CD4-positive, alpha-beta T cell treated with Interleukin-10 for 1 hour (primary cell): Measurements from ENCODE around the gene PRPF19.
"Not testable (repeated sequence)": the region's sequence is repeated elsewhere in the genome, so short reads cannot be mapped to it uniquely, and the experiment has no call there.

Experiments
- DNase-seq: peaks from one replicate; pipeline ENCODE4 v3.0.0-alpha.2; 2020

PRPF19 gene

DNA sequence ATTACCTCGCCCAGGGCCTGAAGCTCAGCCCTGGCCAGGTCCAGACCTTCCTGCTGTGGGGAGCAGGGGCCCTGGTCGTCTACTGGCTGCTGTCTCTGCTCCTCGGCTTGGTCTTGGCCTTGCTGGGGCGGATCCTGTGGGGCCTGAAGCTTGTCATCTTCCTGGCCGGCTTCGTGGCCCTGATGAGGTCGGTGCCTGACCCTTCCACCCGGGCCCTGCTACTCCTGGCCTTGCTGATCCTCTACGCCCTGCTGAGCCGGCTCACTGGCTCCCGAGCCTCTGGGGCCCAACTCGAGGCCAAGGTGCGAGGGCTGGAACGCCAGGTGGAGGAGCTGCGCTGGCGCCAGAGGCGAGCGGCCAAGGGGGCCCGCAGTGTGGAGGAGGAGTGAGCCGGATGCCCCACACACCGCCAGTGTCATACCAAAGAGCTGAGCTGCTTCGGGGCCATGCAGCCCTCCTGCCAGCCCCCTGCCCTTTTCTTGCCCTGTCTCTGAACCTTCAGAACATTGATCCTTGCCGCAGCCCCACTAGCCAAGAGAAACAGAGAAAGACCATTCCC is 15.5 kb upstream of the PRPF19 start:
- no peak for DNase-seq

DNA sequence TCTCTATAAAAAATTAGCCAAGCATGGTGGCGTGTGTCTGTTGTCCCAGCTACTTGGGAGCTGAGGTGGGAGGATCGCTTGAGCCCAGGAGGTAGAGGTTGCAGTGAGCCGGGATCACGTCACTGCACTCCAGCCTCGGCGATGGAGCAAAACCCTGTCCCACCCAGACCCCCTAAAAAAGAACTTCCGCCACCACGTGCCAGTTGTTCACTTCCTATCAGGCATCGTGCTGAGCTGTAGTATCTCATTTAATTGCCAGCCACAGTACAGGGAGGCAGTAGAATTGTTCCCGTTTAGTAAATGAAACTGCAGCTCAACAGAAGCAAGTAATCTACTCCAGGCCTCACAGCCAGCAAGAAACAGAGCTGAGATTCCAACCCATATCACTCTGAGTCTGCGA is 14.9 kb upstream of the PRPF19 start:
- DNase-seq = no peak

DNA sequence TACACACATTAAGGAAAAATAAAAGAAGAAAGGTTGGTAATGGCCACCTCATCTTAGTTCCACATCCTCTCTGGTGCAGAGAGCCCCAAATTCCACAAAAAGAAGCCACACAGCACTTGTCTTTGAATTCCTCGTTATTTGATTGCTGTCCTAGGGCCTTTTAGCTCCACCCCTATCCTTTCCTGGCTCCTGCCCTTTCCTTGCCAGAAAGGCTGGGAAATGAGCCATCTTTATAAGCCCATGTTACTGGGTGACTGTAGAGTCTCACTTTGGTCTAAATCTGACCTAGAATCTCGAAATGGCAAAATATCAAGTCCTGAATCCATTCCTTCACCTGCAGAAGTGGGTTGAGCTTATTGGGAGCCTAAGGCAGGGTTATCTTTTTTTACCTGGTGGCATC is 13.6 kb upstream of the PRPF19 start:
- DNase-seq = no peak

DNA sequence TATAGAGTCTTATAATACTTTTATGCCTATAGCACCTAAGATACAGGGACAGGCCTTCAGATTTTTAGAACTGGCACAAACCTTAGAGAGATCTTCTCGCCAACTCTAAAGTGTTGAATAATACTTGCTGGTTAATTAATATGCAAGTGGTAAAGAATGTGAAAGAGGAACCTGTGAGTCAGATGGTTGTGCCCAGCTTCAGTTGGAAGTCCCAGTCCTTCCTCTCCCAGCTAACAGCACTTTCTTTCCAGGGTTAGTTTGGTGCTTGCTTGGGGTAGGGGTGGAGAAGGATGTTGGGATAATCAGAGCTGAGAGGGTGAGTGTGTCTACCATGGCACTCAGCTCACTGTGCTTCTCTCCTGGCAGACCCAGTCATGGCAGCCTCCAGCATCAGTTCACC is 12.9 kb upstream of the PRPF19 start:
- DNase-seq = no peak

DNA sequence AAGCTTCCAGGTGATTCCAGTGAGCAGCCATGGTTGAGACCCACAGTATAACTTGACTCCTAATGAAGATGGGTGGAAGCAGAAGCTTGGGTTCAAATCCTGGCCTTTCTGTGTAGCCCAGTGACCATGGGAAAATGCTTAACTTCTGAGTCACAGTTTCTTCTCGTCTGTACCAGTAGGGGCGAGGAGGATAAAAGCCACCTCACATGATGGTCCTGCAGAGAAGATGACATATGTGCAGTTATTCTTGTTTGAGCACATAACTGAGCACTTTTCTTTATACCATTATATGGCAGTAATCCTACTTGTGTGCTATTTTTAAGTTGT is 12.5 kb upstream of the PRPF19 start:
- no peak for DNase-seq

DNA sequence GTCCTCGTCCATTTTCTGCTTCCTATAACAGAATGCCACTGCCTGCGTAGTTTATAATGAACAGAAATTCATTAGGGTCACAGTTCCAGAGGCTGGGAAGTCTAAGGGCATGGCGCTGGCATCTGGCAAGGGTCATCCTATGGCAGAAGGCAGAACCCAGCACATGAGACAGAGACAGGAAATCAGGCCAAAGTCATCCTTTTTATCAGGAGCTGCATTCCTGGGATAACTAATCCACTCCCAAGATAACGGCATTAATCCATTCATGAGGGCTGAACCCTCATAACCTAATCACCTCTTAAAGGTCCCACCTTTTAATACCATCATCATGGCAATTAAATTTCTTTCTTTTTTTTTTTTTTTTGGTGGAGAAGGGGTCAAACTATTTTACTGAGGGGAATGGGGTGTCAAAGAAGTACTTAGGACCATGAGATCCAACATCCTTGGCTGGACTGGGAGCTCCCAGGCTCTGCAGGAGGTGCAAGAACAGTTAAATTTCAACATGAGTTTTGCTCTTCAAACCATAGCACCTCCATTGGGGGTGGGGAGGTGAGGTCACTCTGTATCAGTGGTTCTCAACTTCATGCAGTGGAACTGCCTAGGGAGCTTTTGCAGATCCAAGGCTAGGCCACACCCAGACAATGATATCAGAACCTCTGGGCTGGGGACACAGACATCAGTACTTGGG is 12.0 kb upstream of the PRPF19 start:
- no peak for DNase-seq

DNA sequence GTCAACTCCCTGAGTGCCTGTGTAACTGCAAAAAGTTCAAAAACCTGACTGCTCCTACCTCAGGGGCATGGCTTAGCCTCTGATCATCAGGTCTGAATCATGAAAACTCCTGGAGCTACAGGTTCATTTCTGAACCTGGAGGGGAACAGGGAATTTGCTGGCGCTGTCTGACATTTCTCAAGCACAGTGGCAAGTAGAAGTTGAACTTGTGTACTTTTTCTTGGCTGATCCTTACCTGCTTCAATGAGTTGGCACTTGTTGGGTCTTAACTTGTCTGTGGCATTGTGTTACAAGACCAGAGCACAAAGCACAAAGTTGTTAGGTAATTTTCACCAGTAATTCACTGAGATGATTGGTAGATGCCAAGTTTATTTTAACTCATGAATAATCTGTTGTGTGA is 10.9 kb upstream of the PRPF19 start:
- DNase-seq = no peak

DNA sequence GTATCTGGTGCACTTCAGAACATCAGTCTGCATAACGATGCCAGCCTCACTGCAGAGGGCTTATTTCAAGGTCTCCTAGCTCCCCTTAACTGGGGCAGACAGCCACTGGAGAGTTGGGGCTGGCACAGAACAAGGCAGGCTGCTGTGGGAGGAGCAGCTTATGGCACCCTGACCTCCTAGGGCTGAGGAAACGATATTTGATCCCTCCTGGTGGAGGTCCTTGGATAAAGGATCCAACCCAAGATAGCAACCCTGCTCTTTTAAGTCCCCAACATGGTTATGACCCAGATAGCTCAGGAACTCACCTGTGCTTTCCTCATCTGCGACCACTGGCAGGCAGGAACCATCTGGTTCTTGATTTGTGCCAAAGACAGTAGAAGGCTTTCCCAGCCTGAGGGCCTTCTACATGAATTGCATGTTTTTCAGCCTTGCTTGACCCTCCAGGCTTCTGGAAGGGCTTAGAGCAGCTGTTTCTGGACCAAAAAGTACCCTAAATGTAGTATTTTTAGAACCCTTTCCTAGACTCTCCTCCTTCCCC is 10.4 kb upstream of the PRPF19 start:
- DNase-seq = no peak

DNA sequence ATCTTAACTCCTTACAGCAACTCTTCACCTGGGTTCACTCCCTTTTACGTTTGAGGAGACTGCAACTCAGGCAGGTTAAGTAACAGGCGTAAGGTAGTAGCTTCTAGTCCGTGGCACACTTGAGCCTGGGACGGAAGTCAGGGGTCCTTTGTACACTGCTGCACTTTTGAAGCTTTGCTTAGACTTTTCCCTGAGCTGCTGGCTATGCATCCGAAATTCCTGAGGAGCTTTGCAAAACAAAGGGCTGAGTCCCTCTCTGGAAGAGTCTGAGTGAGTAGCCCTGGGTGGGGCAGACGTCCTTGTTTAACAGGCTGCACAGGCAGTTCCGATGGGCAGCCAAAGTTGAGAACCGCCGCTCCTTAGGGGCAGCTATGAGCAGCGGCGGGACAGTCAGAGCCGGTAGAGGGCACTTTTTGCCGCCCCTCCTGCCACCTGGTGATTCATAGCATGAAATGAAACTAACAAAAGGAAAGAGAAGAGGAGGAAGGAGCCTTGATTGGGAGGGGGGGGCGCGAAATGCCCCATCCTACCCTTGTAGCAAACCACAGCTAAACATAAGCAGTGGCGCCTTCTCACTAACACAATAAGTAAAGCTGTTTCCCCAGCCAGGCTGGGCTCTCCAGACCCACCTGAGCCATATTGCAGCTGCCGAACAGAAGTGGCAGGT is 9.0 kb upstream of the PRPF19 start:
- peak; percentile 78 for DNase-seq

DNA sequence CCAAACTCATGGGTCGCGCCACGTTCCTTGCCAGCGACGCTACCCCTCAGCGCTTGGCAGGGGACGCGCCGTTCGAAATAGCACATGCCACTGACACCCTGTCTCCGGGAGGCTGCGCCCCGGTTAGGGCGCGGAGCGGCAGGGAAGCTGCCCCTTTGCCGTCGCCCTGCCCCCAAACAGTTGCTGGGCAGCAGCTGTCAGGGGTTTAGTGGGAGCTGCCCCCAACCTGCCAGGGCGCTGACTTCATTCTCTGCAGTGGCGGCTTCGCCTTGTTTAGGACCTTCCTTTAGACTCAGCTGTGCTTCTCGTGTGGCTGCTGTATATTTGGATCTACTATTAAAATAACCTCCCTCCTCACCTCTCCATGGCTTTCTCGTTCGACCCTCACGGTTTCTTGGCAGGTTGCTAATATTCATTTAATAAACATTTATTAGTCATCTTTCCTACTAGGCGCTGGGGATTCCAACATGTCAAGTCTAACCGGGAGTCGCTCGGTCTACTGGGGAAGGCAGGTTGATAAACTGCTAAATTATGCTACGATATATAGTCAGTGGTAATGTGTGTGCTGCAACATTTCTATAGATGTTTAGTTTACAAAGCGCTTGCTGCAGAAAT is 8.4 kb upstream of the PRPF19 start:
- DNase-seq = peak; percentile 37

DNA sequence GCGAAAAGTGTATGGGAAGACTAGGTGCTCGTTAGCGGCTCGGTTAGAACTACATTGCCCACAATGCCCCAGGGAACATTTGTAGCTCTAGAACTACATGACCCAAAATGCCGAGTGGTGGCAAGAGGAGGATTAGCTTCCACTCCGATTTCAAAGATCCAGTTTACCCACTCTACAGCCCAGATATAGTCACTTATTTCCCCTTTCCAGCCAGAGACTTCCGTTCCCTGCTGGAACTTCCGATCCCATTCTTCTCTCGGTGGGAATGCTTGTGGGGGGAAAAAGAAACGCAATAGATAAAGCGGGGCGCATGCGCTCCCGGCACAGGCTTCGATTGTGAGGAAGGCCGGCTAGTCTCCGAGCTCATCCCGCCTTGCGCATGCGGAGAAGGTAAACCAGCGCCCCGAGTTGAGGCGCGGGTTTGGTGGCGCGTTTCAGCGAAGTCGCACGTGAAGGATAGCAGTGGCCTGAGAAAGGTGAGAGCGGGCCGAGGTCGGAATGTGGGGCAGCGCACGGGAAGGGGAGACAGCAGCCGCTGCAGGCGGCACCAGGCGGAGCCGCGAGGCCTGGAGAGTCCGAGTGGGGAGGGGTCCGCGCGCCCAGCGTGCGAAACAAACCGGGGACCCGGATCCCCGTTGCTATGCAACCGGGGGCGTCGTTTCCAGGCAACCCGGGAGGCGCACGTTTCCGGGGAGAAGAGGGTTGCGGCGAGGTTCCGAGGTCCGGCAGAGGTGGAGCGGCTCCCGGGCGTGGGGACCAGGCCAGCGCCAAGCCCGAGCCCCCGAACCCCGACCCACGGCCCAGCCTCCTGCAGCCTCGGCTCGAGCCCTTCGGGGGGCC is 7.6 kb upstream of the PRPF19 start, which contains the start of gene TMEM109:
Gene TMEM109, plus strand, starts transcription at position 366 of the 840 bp plus-strand sequence. CDS start 5,536 bp downstream, outside the sequence.
- peak; percentile 91 for DNase-seq

DNA sequence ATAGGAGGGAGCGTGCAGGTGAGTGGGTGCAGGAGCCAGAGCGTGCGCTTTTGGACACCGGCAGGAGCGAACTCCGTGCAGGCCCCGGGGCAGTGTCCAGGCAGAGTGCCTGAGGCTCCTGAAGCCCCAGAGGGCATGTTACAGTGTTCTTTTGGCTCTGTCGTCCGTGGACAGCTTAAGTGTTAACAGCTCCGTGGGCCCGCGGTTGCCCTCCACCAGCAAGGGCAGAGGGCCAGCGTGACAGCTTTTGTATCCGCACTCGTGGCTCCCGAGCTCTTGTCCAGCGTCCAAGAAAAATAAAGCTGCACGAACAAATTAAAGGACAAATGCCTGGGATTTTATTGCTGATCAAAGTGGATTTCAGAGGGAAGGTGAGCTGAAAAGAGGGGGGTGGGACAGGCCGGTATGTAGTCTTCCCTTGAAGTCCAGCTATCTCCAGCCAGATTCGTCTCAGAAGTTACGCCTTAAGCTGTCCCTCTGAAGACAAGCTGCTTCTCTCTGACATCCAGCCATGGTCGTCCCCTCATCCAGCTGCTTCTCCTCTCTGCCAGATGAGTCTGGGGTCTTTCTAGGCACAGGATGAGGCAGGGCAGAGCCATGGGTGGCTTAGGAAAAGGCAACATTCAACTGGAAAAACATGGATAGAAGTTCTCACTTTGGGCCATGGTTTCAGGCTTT is 6.6 kb upstream of the PRPF19 start:
- DNase-seq = no peak

DNA sequence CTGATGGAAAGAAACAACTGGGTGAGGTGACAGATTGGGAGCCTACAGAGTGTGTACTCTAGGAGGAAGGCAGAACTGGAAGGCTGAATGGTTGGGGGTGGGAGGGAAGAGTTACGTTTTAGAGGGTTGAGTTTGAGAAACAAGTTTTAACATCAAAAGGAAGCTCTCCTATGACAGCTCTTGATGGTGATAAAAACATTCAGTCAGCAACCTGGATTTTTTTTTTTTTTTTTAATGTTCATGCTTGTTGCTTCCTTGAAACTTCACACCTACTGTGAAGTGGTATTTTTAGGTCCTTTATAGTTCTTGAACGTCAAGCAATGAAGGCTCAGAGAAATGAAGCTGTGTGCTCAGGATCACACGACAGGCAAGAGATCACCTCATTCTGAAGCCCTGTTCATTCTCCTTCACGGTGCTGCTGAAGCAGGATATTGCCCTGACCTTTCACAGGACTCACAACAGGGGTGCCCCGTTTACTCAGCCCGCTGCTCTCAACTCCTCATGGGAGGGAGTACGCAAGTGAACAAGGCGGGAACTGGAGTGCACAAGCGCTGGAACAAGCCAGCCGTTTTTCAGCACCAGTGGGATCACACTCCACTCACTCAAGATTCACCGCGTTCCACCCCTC is 6.0 kb upstream of the PRPF19 start:
- DNase-seq = peak; percentile 55

DNA sequence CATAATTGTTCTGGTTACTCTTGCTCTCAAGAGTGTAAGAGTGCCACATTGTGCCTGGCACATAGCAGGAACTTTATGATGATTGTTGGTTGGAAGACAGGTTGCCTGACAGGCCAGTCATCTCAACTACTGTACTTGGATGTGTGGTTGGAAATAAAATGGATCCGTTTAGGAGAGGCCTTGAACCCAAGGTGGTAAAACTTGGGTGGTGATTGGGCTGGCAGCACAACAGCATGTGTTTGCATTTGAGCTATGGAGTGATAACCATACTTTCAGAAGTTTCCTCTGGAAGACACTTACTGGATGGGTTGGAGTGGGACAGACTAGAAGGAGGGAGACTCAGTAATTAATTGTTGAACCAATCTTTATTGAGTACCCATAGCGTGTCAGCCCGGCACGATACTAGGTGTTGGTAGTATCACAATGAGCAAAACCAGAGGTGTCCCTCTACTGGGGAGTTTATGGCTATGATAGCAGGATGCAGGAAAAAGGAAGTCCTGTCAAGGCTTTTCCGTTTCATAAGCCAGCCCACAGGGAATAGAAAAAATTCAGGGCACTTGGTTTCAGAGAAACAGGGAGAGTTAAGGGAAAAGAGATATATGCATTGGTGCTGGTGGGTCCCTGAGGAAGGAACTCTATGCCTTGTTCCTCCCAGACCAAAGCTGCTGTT is 4.5 kb upstream of the PRPF19 start:
- DNase-seq = no peak

DNA sequence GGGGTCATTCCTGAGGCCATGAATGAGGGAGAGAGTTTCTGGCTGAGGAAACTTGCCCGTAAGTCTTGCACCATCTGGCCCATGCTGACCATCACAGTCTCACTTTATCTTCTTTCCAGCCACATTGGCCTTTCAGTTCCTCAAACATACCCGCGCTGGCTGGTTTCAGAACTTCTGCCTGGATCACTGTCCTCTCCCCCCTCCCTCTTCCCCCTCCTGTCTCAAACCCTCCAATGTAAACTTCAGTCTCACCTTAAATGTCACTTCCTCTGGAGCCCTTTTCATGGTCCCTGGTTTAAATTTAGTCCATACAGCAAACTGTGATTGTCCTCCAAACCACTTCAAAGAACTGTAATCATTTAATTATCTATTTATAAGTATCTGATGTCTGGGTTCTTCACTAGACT is 3.9 kb upstream of the PRPF19 start:
- no peak for DNase-seq

DNA sequence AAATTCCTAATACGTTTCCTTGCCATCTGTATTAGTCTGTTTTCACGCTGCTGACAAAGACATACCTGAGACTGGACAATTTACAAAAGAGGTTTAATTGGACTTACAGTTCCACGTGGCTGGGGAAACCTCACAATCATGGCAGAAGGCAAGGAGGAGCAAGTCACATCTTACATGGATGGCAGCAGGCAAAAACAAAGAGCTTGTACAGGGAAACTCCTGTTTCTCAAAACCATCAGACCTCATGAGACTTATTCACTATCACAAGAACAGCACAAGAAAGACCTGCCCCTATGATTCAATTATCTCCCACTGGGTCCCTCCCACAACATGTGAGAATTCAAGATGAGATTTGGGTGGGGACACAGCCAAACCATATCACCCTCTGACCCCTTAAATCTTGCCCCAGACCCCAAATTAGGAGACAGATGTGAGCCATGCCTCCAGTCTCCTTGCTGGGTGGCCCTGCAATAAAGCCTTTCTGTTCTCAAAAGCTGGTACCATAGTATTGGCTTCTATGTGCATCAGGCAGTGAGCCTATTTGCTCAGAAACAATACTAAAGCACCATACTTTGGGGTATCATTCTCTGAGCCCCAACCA is 3.4 kb upstream of the PRPF19 start:
- DNase-seq = not testable (repeated sequence)

DNA sequence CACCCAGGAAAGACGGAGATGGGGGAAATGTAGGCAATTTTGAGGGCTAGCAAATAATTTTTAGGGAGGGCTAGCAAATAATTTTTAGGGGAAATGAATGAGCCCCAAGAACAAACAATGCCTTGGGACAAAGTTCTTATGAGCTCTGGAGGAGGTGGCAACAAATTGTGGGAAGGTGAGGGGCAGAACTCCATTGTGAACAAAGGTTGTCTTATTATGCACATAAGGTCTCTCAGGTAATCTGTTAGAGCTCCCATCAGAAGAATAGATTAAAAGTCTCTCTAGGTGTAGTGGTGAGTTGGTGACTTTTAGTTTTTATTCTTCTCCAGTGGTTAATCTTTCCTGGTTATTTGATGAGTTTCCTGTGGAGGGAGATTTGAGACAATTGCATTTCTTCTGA is 2.4 kb upstream of the PRPF19 start:
- no peak for DNase-seq

DNA sequence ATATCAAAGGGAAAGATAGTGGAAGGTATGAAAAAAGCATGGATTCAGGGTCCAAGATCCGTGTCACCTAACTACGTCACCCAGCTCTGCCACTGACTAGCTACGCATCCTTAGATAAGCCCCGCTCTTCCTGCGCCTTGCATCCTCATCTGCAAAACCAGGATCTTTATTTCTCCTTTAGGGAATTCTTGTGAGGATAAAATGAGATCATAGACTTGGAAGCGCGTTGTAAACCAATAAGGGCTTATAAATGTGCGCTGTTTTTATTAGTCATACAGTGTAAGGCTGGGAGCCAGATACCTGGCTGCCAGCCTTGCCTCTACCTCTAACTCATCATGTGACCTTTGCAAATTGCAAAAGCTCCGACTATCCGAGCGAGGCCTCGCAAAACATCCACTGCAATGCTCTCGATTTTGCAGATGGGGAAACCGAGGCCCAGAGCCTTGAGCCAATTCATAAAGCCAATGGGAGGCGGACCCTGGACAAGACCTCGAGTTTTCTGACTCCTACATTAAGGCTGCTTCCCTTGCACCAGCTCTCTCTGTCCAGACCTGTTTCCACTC is 753 bp downstream of the PRPF19 start:
- peak; percentile 19 for DNase-seq

DNA sequence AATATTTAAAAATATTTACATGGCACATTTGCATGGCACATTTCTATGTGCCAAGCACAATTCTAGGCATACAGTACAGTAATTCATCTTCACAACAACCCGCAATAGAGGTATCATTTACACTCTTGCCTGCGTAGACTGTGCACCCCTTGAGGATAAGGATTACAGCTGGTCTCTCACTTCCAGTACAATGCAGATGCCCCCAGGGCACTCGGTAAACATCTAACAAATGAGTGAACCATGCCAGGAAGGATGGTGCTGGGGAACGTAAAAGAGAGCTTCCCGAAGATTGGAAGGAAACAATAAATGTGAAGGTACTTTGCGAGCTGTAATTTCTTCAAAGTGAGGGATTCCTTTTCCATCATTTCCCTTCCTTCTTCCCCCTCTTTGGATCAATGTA is 1.3 kb downstream of the PRPF19 start:
- DNase-seq = no peak

DNA sequence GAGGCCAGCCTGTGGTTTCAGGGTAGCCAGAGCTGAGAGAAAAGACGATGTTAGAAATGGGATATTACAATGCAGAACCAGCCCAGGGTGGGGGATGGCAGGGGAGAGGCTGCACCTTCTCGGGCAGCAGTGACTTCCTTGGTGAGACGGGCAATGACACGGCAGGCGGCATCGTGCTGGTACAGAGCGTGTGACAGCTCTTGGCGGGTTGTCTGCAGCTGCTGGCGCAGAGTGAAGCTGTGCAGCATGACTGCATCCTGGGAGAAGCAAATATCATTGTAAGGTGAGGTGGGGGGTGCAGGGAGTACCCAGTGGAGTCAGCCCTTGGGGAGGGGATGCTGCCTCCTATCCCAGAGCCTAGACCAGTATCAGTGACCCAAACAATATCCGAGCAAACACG is 3.8 kb downstream of the PRPF19 start:
- no peak for DNase-seq
